ENCODE results near the gene KIF12. TPM values are rescaled to one million over a fixed set of nuclear protein-coding genes. Genes with fewer than 3 reads are reported as not detected.

KIF12 gene
- total and polyA plus RNA-seq, 2 of the 13 experiments (the other 11 are each of a cell fraction or from before 2014, with no cell fraction given): 1.8 to 12.5 TPM

DNA sequence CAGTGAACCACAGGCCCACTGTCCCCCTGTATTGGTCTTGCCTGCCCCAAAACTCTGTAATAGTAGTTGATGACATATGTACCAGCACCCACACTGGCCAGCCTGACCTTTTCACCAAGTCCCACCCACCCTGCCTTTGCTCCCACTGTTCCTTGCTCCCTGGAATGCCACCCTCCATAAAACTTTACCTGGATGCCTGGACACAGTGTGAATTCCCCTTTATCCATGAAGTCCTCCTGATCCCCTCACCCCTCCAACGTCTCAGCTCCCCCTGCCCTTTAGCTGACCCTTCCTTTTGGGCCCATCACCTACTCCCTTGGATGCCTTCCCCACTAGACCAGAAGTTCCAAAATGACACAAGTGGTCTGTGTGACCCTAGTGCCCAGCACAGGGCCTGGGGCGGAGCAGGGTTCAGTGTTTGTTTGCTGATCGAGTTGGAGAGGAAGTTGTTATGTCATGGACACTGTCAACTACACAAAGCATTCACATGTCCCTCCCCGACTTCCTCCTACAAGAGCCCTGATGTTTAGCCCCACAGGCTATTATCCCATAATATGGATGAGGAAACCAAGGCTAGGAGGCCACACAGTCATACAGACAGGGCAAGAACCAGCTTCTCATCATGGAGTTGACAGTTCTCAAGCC lies 37.1 kb downstream of the KIF12 start (continued):
- 0 out of 4 replicates have a peak, but pooled peaks of 1 of the 2 experiments have one; percentile 30 for TF ChIP-seq KLF16 (CRISPR knock-in tag; IDR thresholded peaks at IDR 0.05)

GRCh38 chr9:114061292-114061691 lies 37.8 kb downstream of the KIF12 start:
- H4K20me1 ChIP-seq (ENCODE audit: insufficient read depth, low read length): peaks cover 65% of the 10 kb centered on the region
- H3K79me2 ChIP-seq (ENCODE audit: insufficient read depth, low read length): peaks cover 6% of the 10 kb centered on the region
- peaks cover 25 to 62% of the 10 kb centered on the region in 2 experiments for H3K36me3 ChIP-seq (replicated peaks in 1 of 2; ENCODE audit: control insufficient read depth in 1 of 2, insufficient read depth in 2 of 2, low read length in 2 of 2)
- H3K9ac ChIP-seq (ENCODE audit: insufficient read depth, low read depth, low read length): no peak overlapping the region
- H3K4me3 ChIP-seq (replicated peaks in 1 of 3; ENCODE audit: insufficient read depth in 1 of 3, low read depth in 2 of 3, low read length in 3 of 3): no peak overlapping the region
- ATAC-seq (no peak), FAIRE-seq (no peak), DNase-seq (ENCODE audit: low spot score) (no peak)
- POLR2A ChIA-PET: interaction anchor here (1.4 to 5.3 kb wide), 4 partner anchors 11 to 20 kb away, joined by 3 to 52 read pairs (median 16); partner anchors contain the start of gene AMBP
- intact Hi-C loops (cut with micrococcal nuclease; ENCODE audit: unreplicated experiment) (no loop called here), in situ Hi-C loops (cut with HindIII; ENCODE audit: extremely low pct_ligation_motif_present, low pct_unique_long_range_greater_than_20kb) (no loop called here)
- CTCF ChIA-PET (ENCODE audit: low intra/inter-chr PET ratio, low total read pairs): no interaction called here
- no peak for TF ChIP-seq ZNF772 (CRISPR knock-in tag; IDR thresholded peaks at IDR 0.05)
- TF ChIP-seq, protein P1, sequence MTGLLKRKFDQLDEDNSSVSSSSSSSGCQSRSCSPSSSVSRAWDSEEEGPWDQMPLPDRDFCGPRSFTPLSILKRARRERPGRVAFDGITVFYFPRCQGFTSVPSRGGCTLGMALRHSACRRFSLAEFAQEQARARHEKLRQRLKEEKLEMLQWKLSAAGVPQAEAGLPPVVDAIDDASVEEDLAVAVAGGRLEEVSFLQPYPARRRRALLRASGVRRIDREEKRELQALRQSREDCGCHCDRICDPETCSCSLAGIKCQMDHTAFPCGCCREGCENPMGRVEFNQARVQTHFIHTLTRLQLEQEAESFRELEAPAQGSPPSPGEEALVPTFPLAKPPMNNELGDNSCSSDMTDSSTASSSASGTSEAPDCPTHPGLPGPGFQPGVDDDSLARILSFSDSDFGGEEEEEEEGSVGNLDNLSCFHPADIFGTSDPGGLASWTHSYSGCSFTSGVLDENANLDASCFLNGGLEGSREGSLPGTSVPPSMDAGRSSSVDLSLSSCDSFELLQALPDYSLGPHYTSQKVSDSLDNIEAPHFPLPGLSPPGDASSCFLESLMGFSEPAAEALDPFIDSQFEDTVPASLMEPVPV (CRISPR knock-in tag; IDR thresholded peaks at IDR 0.05): no peak
- no peak for TF ChIP-seq NR2F2 (IDR thresholded peaks at IDR 0.05; ENCODE audit: borderline replicate concordance, low read depth)
- no peak for TF ChIP-seq ZNF326 (CRISPR knock-in tag; IDR thresholded peaks at IDR 0.05; ENCODE audit: borderline replicate concordance)
- TF ChIP-seq MIXL1 (CRISPR knock-in tag; IDR thresholded peaks at IDR 0.05): no peak
- no peak for TF ChIP-seq HOXA5 (CRISPR knock-in tag; IDR thresholded peaks at IDR 0.05)
- no peak for TF ChIP-seq STAT6 (CRISPR knock-in tag; IDR thresholded peaks at IDR 0.05; ENCODE audit: borderline replicate concordance)
- TF ChIP-seq ZNF124 (CRISPR knock-in tag; IDR thresholded peaks at IDR 0.05): no peak
- TF ChIP-seq ZNF337 (CRISPR knock-in tag; IDR thresholded peaks at IDR 0.05; ENCODE audit: borderline replicate concordance, low read depth): no peak
- TF ChIP-seq ZNF607 (CRISPR knock-in tag; IDR thresholded peaks at IDR 0.05; ENCODE audit: borderline replicate concordance): no peak
- TF ChIP-seq RARG (CRISPR knock-in tag; IDR thresholded peaks at IDR 0.05; ENCODE audit: low read depth): no peak
- BruUV-seq (replicated peaks): no TSS peak
- H3K27ac ChIP-seq (ENCODE audit: extremely low read length, insufficient read depth, low read length): peak overlapping the region; percentile 25
- H3K27me3 ChIP-seq (ENCODE audit: control insufficient read depth in 1 of 2, insufficient read depth in 2 of 2, low read length in 2 of 2): peaks cover 0 to 1% of the 10 kb centered on the region in 2 experiments; a peak in 1 of 5 replicates
- H3K9me3 ChIP-seq (ENCODE audit: low read length): no peaks in the 10 kb centered on the region
- no peak overlapping the region for H2AFZ ChIP-seq (ENCODE audit: low read length)
- WGBS (ENCODE audit: low lambda C conversion rate): 100% methylated on average over 10 of the region's 12 CpGs
- peaks cover 81% of the 10 kb centered on the region for H3K4me1 ChIP-seq (ENCODE audit: insufficient read depth, low read length)
- no peak overlapping the region for H3K4me2 ChIP-seq (ENCODE audit: low read depth, low read length)
